ENCODE data around the gene ATP8A1.

Gene ATP8A1

DNA sequence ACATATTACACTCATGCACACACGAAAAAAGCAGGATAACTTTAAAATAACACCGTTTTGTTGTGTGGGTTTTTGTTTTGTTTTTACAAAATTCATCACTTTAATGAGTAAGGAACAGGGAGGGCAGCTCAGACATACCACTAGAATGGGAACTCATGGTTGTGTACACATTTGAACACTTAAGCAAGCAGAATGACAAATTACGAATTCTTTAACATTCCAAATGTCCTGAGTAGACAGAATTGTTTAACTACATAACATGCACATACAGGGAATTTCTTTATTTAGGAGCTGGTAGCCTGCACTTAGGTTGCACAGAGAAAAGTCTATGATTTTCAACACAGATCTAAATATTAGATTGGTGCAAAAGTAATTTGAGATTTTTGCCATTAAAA lies 96.4 kb downstream of the ATP8A1 start:
- Histone ChIP-seq H3K4me3 (ENCODE audit: low read depth, low read length) (no peak overlapping the region), H3K27ac (no peak overlapping the region), H3K4me2 (ENCODE audit: low read length) (no peak overlapping the region), H3K4me1 (no peaks in the 10 kb centered on the region), H3K36me3 (ENCODE audit: control insufficient read depth, insufficient read depth, low read length) (no peaks in the 10 kb centered on the region), H3K79me2 (no peaks in the 10 kb centered on the region), H3K9me3 (ENCODE audit: control insufficient read depth, low read length) (no peaks in the 10 kb centered on the region), H2AFZ (no peak overlapping the region), H3K9ac (no peak overlapping the region), H3K27me3 (ENCODE audit: control insufficient read depth, insufficient read depth, low read length) (no peaks in the 10 kb centered on the region)
- TF ChIP-seq, protein P1, sequence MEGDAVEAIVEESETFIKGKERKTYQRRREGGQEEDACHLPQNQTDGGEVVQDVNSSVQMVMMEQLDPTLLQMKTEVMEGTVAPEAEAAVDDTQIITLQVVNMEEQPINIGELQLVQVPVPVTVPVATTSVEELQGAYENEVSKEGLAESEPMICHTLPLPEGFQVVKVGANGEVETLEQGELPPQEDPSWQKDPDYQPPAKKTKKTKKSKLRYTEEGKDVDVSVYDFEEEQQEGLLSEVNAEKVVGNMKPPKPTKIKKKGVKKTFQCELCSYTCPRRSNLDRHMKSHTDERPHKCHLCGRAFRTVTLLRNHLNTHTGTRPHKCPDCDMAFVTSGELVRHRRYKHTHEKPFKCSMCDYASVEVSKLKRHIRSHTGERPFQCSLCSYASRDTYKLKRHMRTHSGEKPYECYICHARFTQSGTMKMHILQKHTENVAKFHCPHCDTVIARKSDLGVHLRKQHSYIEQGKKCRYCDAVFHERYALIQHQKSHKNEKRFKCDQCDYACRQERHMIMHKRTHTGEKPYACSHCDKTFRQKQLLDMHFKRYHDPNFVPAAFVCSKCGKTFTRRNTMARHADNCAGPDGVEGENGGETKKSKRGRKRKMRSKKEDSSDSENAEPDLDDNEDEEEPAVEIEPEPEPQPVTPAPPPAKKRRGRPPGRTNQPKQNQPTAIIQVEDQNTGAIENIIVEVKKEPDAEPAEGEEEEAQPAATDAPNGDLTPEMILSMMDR (IDR thresholded peaks at IDR 0.05): no peak

GRCh38 chr4:42558156-42558555 lies 98.7 kb downstream of the ATP8A1 start:
- Histone ChIP-seq H3K27ac (no peak overlapping the region), H3K9me3 (ENCODE audit: control insufficient read depth, low read length) (no peaks in the 10 kb centered on the region), H3K4me2 (ENCODE audit: low read length) (no peak overlapping the region), H3K9ac (no peak overlapping the region), H3K27me3 (ENCODE audit: control insufficient read depth, insufficient read depth, low read length) (no peaks in the 10 kb centered on the region), H3K79me2 (no peaks in the 10 kb centered on the region), H3K36me3 (ENCODE audit: control insufficient read depth, insufficient read depth, low read length) (no peaks in the 10 kb centered on the region), H3K4me1 (no peaks in the 10 kb centered on the region), H2AFZ (no peak overlapping the region), H3K4me3 (ENCODE audit: low read depth, low read length) (no peak overlapping the region)
- TF ChIP-seq, protein P1 (IDR thresholded peaks at IDR 0.05): no peak

DNA sequence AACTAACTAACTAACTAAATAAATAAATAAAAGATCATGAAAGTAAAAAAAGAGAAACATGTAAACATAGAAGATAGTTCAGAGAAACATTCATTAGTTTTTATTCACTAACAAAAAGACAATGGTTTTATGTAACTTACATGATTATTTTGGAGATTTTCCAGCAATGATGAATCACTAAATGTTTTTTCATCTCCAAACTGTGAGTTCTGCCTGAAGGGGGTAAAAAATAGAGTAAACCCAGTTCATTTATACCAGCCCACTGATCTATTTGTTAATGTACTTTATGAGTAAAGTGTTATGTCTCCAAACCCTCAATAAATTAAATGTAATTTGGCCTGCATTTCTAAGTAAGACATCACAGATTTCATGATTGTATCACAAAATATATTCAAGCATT lies 101.1 kb downstream of the ATP8A1 start:
- Histone ChIP-seq H2AFZ (no peak overlapping the region), H3K27ac (no peak overlapping the region), H3K4me3 (ENCODE audit: low read depth, low read length) (no peak overlapping the region), H3K36me3 (ENCODE audit: control insufficient read depth, insufficient read depth, low read length) (no peaks in the 10 kb centered on the region), H3K4me1 (no peaks in the 10 kb centered on the region), H3K79me2 (no peaks in the 10 kb centered on the region), H3K27me3 (ENCODE audit: control insufficient read depth, insufficient read depth, low read length) (no peaks in the 10 kb centered on the region), H3K9me3 (ENCODE audit: control insufficient read depth, low read length) (no peaks in the 10 kb centered on the region), H3K9ac (no peak overlapping the region), H3K4me2 (ENCODE audit: low read length) (no peak overlapping the region)
- TF ChIP-seq, protein P1 (IDR thresholded peaks at IDR 0.05): no peak

GRCh38 chr4:42554072-42554471 lies 102.8 kb downstream of the ATP8A1 start:
- no peaks in the 10 kb centered on the region for H3K36me3 ChIP-seq (ENCODE audit: control insufficient read depth, insufficient read depth, low read length)
- H3K79me2 ChIP-seq: no peaks in the 10 kb centered on the region
- no peak overlapping the region for H2AFZ ChIP-seq
- no peak overlapping the region for H3K9ac ChIP-seq
- H3K27ac ChIP-seq: no peak overlapping the region
- H3K9me3 ChIP-seq (ENCODE audit: control insufficient read depth, low read length): no peaks in the 10 kb centered on the region
- H3K4me2 ChIP-seq (ENCODE audit: low read length): no peak overlapping the region
- H3K4me3 ChIP-seq (ENCODE audit: low read depth, low read length): no peak overlapping the region
- H3K27me3 ChIP-seq (ENCODE audit: control insufficient read depth, insufficient read depth, low read length): no peaks in the 10 kb centered on the region
- H3K4me1 ChIP-seq: no peaks in the 10 kb centered on the region
- TF ChIP-seq, protein P1 (IDR thresholded peaks at IDR 0.05): no peak

- H3K9ac ChIP-seq: no peak overlapping the region
- no peak overlapping the region for H3K27ac ChIP-seq
- no peaks in the 10 kb centered on the region for H3K27me3 ChIP-seq (ENCODE audit: control insufficient read depth, insufficient read depth, low read length)
- no peak overlapping the region for H3K4me3 ChIP-seq (ENCODE audit: low read depth, low read length)
- H3K36me3 ChIP-seq (ENCODE audit: control insufficient read depth, insufficient read depth, low read length): no peaks in the 10 kb centered on the region
- H3K9me3 ChIP-seq (ENCODE audit: control insufficient read depth, low read length): no peaks in the 10 kb centered on the region
- no peak overlapping the region for H3K4me2 ChIP-seq (ENCODE audit: low read length)
- TF ChIP-seq, protein P1 (IDR thresholded peaks at IDR 0.05): no peak
- H3K4me1 ChIP-seq: no peaks in the 10 kb centered on the region
- H2AFZ ChIP-seq: no peak overlapping the region
- H3K79me2 ChIP-seq: no peaks in the 10 kb centered on the region
Observed at GRCh38 chr4:42549896-42550295, 107.0 kb downstream of the ATP8A1 start.

Data from parathyroid adenoma (tissue), 2 donors.